Smooth muscle cell (in vitro differentiated cells): ENCODE measurements around the gene ARHGAP32. TPM values are rescaled to one million over a fixed set of nuclear protein-coding genes. Genes with fewer than 3 reads are reported as not detected.

Source experiments
- DNase-seq: peaks from one replicate; lab custom pipeline; 2025; ENCODE audit not compliant: unreplicated experiment; lab: John Stamatoyannopoulos, UW
- H2AFZ ChIP-seq: fragments of 200-600 bp; sonication (generic); 2 replicates; pipeline ENCODE4 v1.6.0; 2016; ENCODE audit warnings: antibody characterized with exemption, low read depth, mild to moderate bottlenecking
- H3F3A ChIP-seq: fragments of 200-600 bp; sonication (generic); 2 replicates; pipeline ENCODE4 v1.6.0; 2017; ENCODE audit warnings: antibody characterized with exemption, low read depth
- H3K27ac ChIP-seq: fragments of 200-600 bp; sonication (generic); 2 replicates; pipeline ENCODE4 v1.5.1; 2016; ENCODE audit warnings: low read depth, mild to moderate bottlenecking
- H3K27me3 ChIP-seq: fragments of 200-600 bp; sonication (generic); 2 replicates; pipeline ENCODE4 v1.6.1; 2016; ENCODE audit warnings: low read depth, mild to moderate bottlenecking
- H3K36me3 ChIP-seq: fragments of 200-600 bp; sonication (generic); 2 replicates; pipeline ENCODE4 v1.5.1; 2016; ENCODE audit warnings: low read depth
- H3K4me1 ChIP-seq: fragments of 200-600 bp; sonication (generic); 2 replicates; pipeline ENCODE4 v1.5.1; 2016; ENCODE audit warnings: low read depth
- H3K4me2 ChIP-seq: fragments of 200-600 bp; sonication (generic); 2 replicates; pipeline ENCODE4 v1.6.0; 2016; ENCODE audit warnings: mild to moderate bottlenecking
- H3K4me3 ChIP-seq: fragments of 200-600 bp; sonication (generic); 2 replicates; pipeline ENCODE4 v1.5.1; 2016; ENCODE audit warnings: mild to moderate bottlenecking
- H3K79me2 ChIP-seq: fragments of 200-600 bp; sonication (generic); 2 replicates; pipeline ENCODE4 v1.6.0; 2016; ENCODE audit warnings: low read depth, mild to moderate bottlenecking
- H3K9ac ChIP-seq: fragments of 200-600 bp; sonication (generic); 2 replicates; pipeline ENCODE4 v1.6.0; 2016; ENCODE audit warnings: low read depth
- H3K9me3 ChIP-seq: fragments of 200-600 bp; sonication (generic); replicated peaks from 2 replicates; pipeline ENCODE4 v1.5.1; 2016; ENCODE audit warnings: low read depth
- H4K20me1 ChIP-seq: fragments of 200-600 bp; sonication (generic); 2 replicates; pipeline ENCODE4 v1.6.0; 2016; ENCODE audit warnings: low read depth
- CTCF ChIP-seq: fragments of 200-600 bp; sonication (generic); IDR thresholded peaks from 2 replicates; pipeline ENCODE4 v1.5.1; 2017; ENCODE audit warnings: borderline replicate concordance, mild to moderate bottlenecking, antibody characterized with exemption; ENCODE audit not compliant: insufficient read depth, poor library complexity, severe bottlenecking
- WGBS: methylation state at CpG from one replicate; pipeline ENCODE4 v1.1.7; 2016; ENCODE audit warnings: low lambda C conversion rate; 5-methylcytosine and 5-hydroxymethylcytosine counted together
- polyA plus RNA-seq: library from polyadenylated mRNA; unstranded; fragments of >200 nt; fragmentation: Nextera tagmentation; extraction: Ambion mirVana; gene quantifications from 2 replicates; pipeline ENCODE4 v1.2.1, GENCODE V29; 2016
- total RNA-seq: library from RNA; depleted of rRNA; stranded (reverse); fragments of >200 nt; gene quantifications from 2 replicates; pipeline ENCODE4 v1.2.3, GENCODE V29; 2014

The ARHGAP32 gene
- total and polyA plus RNA-seq, 2 experiments from 2014 or later: 8.8 to 17.8 TPM

- Histone ChIP-seq H3K27ac (no peak overlapping the region), H3K4me1 (no peaks in the 10 kb centered on the region), H2AFZ (no peak overlapping the region), H3F3A (peaks cover 19% of the 10 kb centered on the region), H4K20me1 (peaks cover 7% of the 10 kb centered on the region), H3K36me3 (no peaks in the 10 kb centered on the region), H3K4me2 (no peak overlapping the region), H3K9me3 (no peaks in the 10 kb centered on the region), H3K79me2 (no peaks in the 10 kb centered on the region), H3K4me3 (no peak overlapping the region), H3K9ac (no peak overlapping the region), H3K27me3 (no peaks in the 10 kb centered on the region)
- WGBS: 33% methylated on average over 6 of the region's 6 CpGs
- DNase-seq: no peak
- TF ChIP-seq CTCF: peak; percentile 95
Measured at GRCh38 chr11:129117595-129118350, 74.4 kb downstream of the ARHGAP32 start.

GRCh38 chr11:129115652-129116586 lies 76.2 kb downstream of the ARHGAP32 start:
- no peak overlapping the region for H2AFZ ChIP-seq
- TF ChIP-seq CTCF: no peak
- no peaks in the 10 kb centered on the region for H3K4me1 ChIP-seq
- 2% methylated on average over 2 of the region's 2 CpGs for WGBS
- no peaks in the 10 kb centered on the region for H3K9me3 ChIP-seq
- no peaks in the 10 kb centered on the region for H3K79me2 ChIP-seq
- peak overlapping the region; percentile 68 for H3K27ac ChIP-seq
- H3K4me3 ChIP-seq: no peak overlapping the region
- H3F3A ChIP-seq: peaks cover 19% of the 10 kb centered on the region
- peak overlapping the region; percentile 45 for H3K4me2 ChIP-seq
- H4K20me1 ChIP-seq: peaks cover 7% of the 10 kb centered on the region
- no peaks in the 10 kb centered on the region for H3K36me3 ChIP-seq
- H3K9ac ChIP-seq: no peak overlapping the region
- DNase-seq: no peak
- H3K27me3 ChIP-seq: no peaks in the 10 kb centered on the region

- Histone ChIP-seq H3K79me2 (no peaks in the 10 kb centered on the region), H3K4me1 (no peaks in the 10 kb centered on the region), H3F3A (peaks cover 2% of the 10 kb centered on the region), H3K4me3 (no peak overlapping the region), H3K27me3 (no peaks in the 10 kb centered on the region), H3K36me3 (peaks cover 5% of the 10 kb centered on the region), H4K20me1 (no peaks in the 10 kb centered on the region), H3K9me3 (no peaks in the 10 kb centered on the region), H3K27ac (no peak overlapping the region), H3K9ac (no peak overlapping the region), H2AFZ (no peak overlapping the region), H3K4me2 (no peak overlapping the region)
- no peak for DNase-seq
- 77% methylated on average over 1 of the region's 1 CpG for WGBS
- no peak for TF ChIP-seq CTCF
Measured at GRCh38 chr11:129109701-129110100, 82.4 kb downstream of the ARHGAP32 start.
